ENCODE results near the gene ITFG1.

The ITFG1 gene

DNA sequence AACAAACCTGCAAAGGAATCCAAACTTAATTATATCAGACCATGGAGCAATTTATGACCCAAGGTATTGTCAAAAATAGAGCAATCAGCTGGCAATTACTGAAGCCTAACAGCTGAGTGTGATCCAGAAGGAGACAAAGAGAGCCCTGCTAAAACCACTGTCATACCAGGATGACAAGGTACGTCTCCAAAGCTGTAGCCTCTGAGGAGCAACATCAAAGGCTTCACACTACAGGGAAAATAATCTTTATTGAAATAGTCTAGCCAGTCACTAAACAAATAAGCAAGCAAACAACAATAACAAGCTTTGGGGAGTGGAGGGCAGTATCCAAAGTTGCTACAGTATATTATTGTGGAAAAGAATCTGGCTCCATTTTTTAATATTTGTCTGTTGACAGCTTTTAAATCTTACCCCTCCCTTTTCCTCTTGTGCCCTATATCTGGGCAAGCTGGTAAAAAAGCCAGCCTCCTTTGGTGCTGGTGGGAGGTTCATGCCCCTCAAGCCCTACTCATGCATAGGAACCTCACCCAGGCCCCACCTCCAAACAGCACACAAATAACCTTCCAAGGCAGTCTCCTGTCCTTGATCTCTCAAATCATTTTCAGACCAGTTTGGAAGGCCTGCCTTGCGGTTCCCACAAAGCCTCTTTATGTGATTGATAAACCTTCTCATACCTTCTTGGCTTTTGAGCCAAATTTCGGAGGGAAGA is 73.7 kb downstream of the ITFG1 start:
- Histone ChIP-seq H3F3A (ENCODE audit: control insufficient read depth, insufficient read depth) (no peaks in the 10 kb centered on the region), H3K79me2 (ENCODE audit: control insufficient read depth, low read length) (no peaks in the 10 kb centered on the region), H3K4me1 (ENCODE audit: control insufficient read depth, low read length) (peaks cover 14% of the 10 kb centered on the region), H4K20me1 (ENCODE audit: control insufficient read depth, insufficient read depth, low read depth, low read length) (no peaks in the 10 kb centered on the region), H3K36me3 (ENCODE audit: control insufficient read depth, low read length) (0 out of 2 replicates have a peak, but pooled peaks cover 3% of the 10 kb centered on the region), H3K27ac (ENCODE audit: low read depth, low read length) (no peak overlapping the region), H3K4me3 (ENCODE audit: low read length) (no peak overlapping the region), H3K27me3 (ENCODE audit: control insufficient read depth, low read length) (no peaks in the 10 kb centered on the region), H3K9me3 (ENCODE audit: control insufficient read depth, insufficient read depth, low read length) (no peaks in the 10 kb centered on the region), H3K4me2 (ENCODE audit: low read length) (no peak overlapping the region), H3K9me2 (replicated peaks; ENCODE audit: control insufficient read depth, low read length) (no peaks in the 10 kb centered on the region)
- TF ChIP-seq CTCF (IDR thresholded peaks at IDR 0.05; ENCODE audit: low read depth, low read length, poor library complexity, severe bottlenecking) = no peak
- no peak for TF ChIP-seq EZH2phosphoT487 (IDR thresholded peaks at IDR 0.05; ENCODE audit: borderline replicate concordance, low read length)

GRCh38 chr16:47386201-47386718 is 74.6 kb downstream of the ITFG1 start:
- H3K36me3 ChIP-seq (ENCODE audit: control insufficient read depth, low read length) = 0 out of 2 replicates have a peak, but pooled peaks cover 3% of the 10 kb centered on the region
- no peaks in the 10 kb centered on the region for H3K79me2 ChIP-seq (ENCODE audit: control insufficient read depth, low read length)
- H4K20me1 ChIP-seq (ENCODE audit: control insufficient read depth, insufficient read depth, low read depth, low read length) = no peaks in the 10 kb centered on the region
- no peak overlapping the region for H3K4me2 ChIP-seq (ENCODE audit: low read length)
- H3K4me1 ChIP-seq (ENCODE audit: control insufficient read depth, low read length) = peaks cover 5% of the 10 kb centered on the region
- no peaks in the 10 kb centered on the region for H3K27me3 ChIP-seq (ENCODE audit: control insufficient read depth, low read length)
- H3K4me3 ChIP-seq (ENCODE audit: low read length) = no peak overlapping the region
- H3K9me3 ChIP-seq (ENCODE audit: control insufficient read depth, insufficient read depth, low read length) = no peaks in the 10 kb centered on the region
- no peaks in the 10 kb centered on the region for H3K9me2 ChIP-seq (replicated peaks; ENCODE audit: control insufficient read depth, low read length)
- no peak overlapping the region for H3K27ac ChIP-seq (ENCODE audit: low read depth, low read length)
- no peak for TF ChIP-seq EZH2phosphoT487 (IDR thresholded peaks at IDR 0.05; ENCODE audit: borderline replicate concordance, low read length)
- TF ChIP-seq CTCF (IDR thresholded peaks at IDR 0.05; ENCODE audit: low read depth, low read length, poor library complexity, severe bottlenecking) = no peak
- H3F3A ChIP-seq (ENCODE audit: control insufficient read depth, insufficient read depth) = no peaks in the 10 kb centered on the region

DNA sequence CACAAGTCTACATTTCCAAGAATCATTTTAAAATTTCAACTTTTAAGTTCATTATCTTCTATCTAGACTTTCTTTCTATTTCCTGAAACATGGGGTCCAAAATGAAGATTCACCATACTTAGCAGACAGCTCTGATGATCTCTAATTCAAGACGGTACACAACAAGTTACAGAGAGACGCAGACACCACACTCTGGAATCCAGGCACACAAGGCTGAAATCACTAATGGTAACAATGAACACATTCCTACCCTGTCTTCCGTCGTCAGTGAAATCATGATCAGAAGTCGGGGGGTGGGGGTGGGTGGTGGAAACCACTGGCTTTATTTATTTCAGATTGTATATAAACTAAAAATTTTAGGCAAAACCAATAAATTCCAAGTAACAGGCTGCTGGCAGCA is 78.5 kb downstream of the ITFG1 start:
- peaks cover 3% of the 10 kb centered on the region; the same call in 1 of the 2 replicates for H3K36me3 ChIP-seq (ENCODE audit: control insufficient read depth, low read length)
- no peaks in the 10 kb centered on the region for H3F3A ChIP-seq (ENCODE audit: control insufficient read depth, insufficient read depth)
- no peaks in the 10 kb centered on the region for H3K9me2 ChIP-seq (replicated peaks; ENCODE audit: control insufficient read depth, low read length)
- no peak overlapping the region for H3K27ac ChIP-seq (ENCODE audit: low read depth, low read length)
- no peaks in the 10 kb centered on the region for H3K4me1 ChIP-seq (ENCODE audit: control insufficient read depth, low read length)
- H3K4me2 ChIP-seq (ENCODE audit: low read length) = no peak overlapping the region
- no peak overlapping the region for H3K4me3 ChIP-seq (ENCODE audit: low read length)
- no peaks in the 10 kb centered on the region for H3K9me3 ChIP-seq (ENCODE audit: control insufficient read depth, insufficient read depth, low read length)
- H4K20me1 ChIP-seq (ENCODE audit: control insufficient read depth, insufficient read depth, low read depth, low read length) = no peaks in the 10 kb centered on the region
- TF ChIP-seq EZH2phosphoT487 (IDR thresholded peaks at IDR 0.05; ENCODE audit: borderline replicate concordance, low read length) (no peak), CTCF (IDR thresholded peaks at IDR 0.05; ENCODE audit: low read depth, low read length, poor library complexity, severe bottlenecking) (no peak)
- H3K79me2 ChIP-seq (ENCODE audit: control insufficient read depth, low read length) = no peaks in the 10 kb centered on the region
- H3K27me3 ChIP-seq (ENCODE audit: control insufficient read depth, low read length) = no peaks in the 10 kb centered on the region
